Measurements from ENCODE around the gene SYCP2. TPM values are rescaled to one million over a fixed set of nuclear protein-coding genes. Genes with fewer than 3 reads are reported as not detected.

SYCP2 gene
- total RNA-seq, 2 donors from 2014 or later, result 1.8 to 2.2 TPM

DNA sequence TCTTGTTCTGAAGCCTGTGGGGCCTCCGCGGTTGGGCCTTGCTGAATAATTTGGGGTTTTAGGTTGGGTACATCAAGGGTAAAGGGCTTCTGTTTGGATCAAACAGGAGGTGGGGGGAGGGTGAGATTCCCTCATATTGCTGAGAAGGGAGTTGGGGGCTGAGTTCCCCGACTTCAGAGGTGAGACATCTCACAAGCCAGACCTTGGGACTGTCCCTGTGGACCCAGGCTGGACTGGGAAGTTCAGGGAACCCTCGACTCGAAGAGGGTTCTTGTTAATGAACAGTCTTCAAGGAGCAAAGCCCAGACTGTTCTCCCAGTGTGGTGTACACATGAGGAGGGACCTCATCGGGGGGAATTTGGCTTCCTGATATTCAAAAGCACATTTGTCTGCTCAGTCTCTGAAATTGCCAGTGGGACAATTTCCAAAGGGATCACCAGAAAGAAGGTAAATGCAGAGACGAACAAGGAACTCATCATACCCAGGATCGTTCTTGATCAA is 118.5 kb downstream of the SYCP2 start:
- intact Hi-C loops (cut with DNase I), result no loop called here
- no peak for ATAC-seq
- DNase-seq, result no peak

DNA sequence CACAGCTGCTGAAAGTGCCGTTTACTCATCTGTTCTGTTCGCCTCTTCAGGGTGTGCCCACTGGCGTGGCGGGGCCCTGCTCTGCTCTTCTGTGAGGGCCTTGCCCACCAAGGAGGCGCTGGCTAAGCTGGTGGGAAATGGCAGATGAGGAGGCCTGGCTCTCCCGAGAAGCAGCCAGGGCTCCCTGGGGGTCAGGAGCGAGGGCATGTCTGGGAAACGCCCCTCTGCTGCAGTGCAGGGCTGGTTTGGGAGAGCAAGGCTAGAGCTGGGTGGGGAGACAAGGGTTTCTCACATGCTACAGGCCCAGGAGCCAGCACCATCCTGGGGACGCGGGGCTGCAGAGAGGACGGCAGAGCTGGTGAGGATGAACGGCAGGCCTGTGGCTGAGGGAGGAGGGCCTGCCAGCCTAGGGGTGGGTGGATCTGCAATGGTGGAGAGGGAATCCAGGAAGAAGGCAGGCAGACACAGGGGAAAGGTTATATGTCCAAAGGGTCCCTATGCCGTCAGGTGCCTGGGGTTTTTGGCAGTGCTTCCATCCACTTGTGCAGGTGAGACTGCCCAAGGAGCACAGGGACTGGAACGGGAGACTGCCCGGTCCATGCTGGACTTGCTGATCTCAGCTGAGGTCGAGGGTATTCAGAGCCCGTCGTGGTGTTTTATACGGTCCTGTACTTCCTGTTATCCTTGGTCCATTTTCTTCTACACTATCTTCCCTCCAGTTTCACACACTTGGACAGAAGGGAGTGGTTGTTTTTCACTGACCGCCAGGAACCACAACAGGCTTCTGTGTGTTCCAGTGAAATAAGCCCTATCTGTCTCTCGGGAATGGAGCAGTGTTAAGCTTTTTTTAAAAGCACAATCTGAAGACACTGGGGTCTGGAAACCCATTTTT is 119.2 kb downstream of the SYCP2 start:
- intact Hi-C loops (cut with DNase I), result no loop called here
- ATAC-seq (no peak), DNase-seq (no peak)

Other genes starting within 250 kb of the SYCP2 start
- gene PPP1R3D, start 6.7 kb upstream of the SYCP2 start, total RNA-seq, result 1 to 10 TPM; 6.0 to 8.3 TPM
- 10 to 100 TPM; 10.2 to 29.0 TPM for gene FAM217B, start 6.8 kb upstream of the SYCP2 start, total RNA-seq
- 1 to 10 TPM in 1 of 2 donors, under 1 TPM in 1; 0.84 to 1.4 TPM for gene CDH26, start 24.8 kb upstream of the SYCP2 start, total RNA-seq

Measured in left cardiac atrium (tissue), 4 donors.